Kidney (tissue), 14 donors: ENCODE measurements around the gene TBC1D8. TPM values are rescaled to one million over a fixed set of nuclear protein-coding genes. Genes with fewer than 3 reads are reported as not detected.

ENCODE experiments used
- DNase-seq, 5 donors: peaks; one replicate each; pipeline ENCODE4 v3.0.0-alpha.2; 2013 to 2020
- FAIRE-seq: peaks from 2 replicates; lab custom pipeline; 2012; peaks lifted over from hg19 to GRCh38; lab: Jason Lieb, UNC
- H3K27ac ChIP-seq, 2 donors: one replicate each; pipeline ENCODE4 v1.7.0; 2013; ENCODE audit warnings: low read depth in 2 of 2, low read length in 2 of 2, inconsistent platforms in 1 of 2
- H3K27me3 ChIP-seq: one replicate; pipeline ENCODE4 v1.7.1; 2013; ENCODE audit warnings: low read length, inconsistent platforms; ENCODE audit not compliant: control insufficient read depth, insufficient read depth
- H3K36me3 ChIP-seq, 3 donors: one replicate each; pipeline versions ENCODE4 v1.7.0 to v1.7.1; 2013; ENCODE audit warnings: low read length in 3 of 3, control low read depth in 1 of 3, inconsistent platforms in 1 of 3; ENCODE audit not compliant: insufficient read depth in 3 of 3, control insufficient read depth in 2 of 3
- H3K4me1 ChIP-seq, 3 donors: one replicate each; pipeline versions ENCODE4 v1.7.0 to v1.7.1; 2013; ENCODE audit warnings: low read length in 3 of 3, inconsistent platforms in 1 of 3, low read depth in 1 of 3; ENCODE audit not compliant: control insufficient read depth in 2 of 3, insufficient read depth in 2 of 3
- H3K4me3 ChIP-seq, 3 donors: one replicate each; pipeline versions ENCODE4 v1.7.0 to v1.8.1; 2013; ENCODE audit warnings: low read length in 3 of 3, control low read depth in 1 of 3, inconsistent platforms in 1 of 3
- H3K9ac ChIP-seq, 3 donors: one replicate each; pipeline versions ENCODE4 v1.7.0 to v1.7.1; 2013; ENCODE audit warnings: low read length in 3 of 3, control low read depth in 1 of 3, inconsistent platforms in 1 of 3
- H3K9me3 ChIP-seq, 3 donors: one replicate each; pipeline versions ENCODE4 v1.7.0 to v1.7.1; 2013; ENCODE audit warnings: low read length in 3 of 3, control low read depth in 1 of 3, inconsistent platforms in 1 of 3; ENCODE audit not compliant: control insufficient read depth in 2 of 3, insufficient read depth in 1 of 3
- intact Hi-C: fragments of 100-400 bp; cut with DNase I; formaldehyde crosslinking; loops from one replicate; pipeline ENCODE4 v1.11.1; 2022
- polyA plus RNA-seq: library from polyadenylated mRNA; stranded (reverse); fragments of 350-450 nt; fragmentation: Illumina TruSeq; extraction: RNeasy Lipid Tissue Mini Kit (QIAGEN cat#74804); gene quantifications from one replicate; pipeline ENCODE4 v1.2.3, GENCODE V29; 2014; ENCODE audit warnings: low read depth, low replicate concordance; ENCODE audit not compliant: insufficient read depth
- total RNA-seq: library from RNA; stranded (reverse); fragmentation: NEBNext Ultra II Directional; extraction: Animal tissue kit (Norgen Biotek cat#: 25700); gene quantifications from one replicate; pipeline ENCODE4 v1.2.1, GENCODE V29; 2021
- TF ChIP-seq, protein P1 (sequence below): IDR thresholded peaks from 3 replicates; pipeline ENCODE4 v1.5.1; 2012; ENCODE audit warnings: mild to moderate bottlenecking, moderate library complexity, borderline replicate concordance; ENCODE audit not compliant: insufficient read depth; ENCODE audit errors: extremely low read depth
- donor health status: control.
- donor health status: control.
- donor health status: control.
- donor health status: control.
- donor health status: control.
- donor health status: DM: yes; HTN: yes; CAD: no.
- donor health status: Normal renal cell carcinoma (clear cell type).

The TBC1D8 gene
- total and polyA plus RNA-seq, 2 donors from 2014 or later, result 7.4 to 47.9 TPM

DNA sequence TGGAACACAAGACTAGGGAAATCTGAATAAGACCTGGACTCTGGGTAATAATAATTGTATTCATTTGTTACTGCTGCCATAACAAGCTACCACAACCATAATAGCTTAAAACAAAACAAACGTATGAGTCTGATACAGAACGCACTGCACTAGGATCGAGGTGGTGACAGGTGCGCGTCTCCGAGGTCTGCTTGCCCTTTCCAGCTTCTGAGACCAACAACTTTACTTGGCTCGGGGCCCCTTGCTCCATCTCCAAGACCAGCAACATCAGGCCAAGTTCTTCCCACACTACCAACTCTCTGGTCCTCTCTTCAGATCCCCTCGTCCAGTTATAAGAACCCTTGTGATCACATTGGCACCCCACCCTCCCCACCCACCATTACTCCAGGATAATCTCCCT lies 42.8 kb downstream of the TBC1D8 start:
- Histone ChIP-seq H3K4me1 (peaks cover 4 to 37% (median 18%) of the 10 kb centered on the region in 3 donors), H3K4me3 (no peak overlapping the region), H3K27me3 (no peaks in the 10 kb centered on the region), H3K9me3 (no peaks in the 10 kb centered on the region), H3K36me3 (no peaks in the 10 kb centered on the region), H3K9ac (no peak overlapping the region), H3K27ac (no peak overlapping the region)
- no peak for FAIRE-seq
- TF ChIP-seq, protein P1, sequence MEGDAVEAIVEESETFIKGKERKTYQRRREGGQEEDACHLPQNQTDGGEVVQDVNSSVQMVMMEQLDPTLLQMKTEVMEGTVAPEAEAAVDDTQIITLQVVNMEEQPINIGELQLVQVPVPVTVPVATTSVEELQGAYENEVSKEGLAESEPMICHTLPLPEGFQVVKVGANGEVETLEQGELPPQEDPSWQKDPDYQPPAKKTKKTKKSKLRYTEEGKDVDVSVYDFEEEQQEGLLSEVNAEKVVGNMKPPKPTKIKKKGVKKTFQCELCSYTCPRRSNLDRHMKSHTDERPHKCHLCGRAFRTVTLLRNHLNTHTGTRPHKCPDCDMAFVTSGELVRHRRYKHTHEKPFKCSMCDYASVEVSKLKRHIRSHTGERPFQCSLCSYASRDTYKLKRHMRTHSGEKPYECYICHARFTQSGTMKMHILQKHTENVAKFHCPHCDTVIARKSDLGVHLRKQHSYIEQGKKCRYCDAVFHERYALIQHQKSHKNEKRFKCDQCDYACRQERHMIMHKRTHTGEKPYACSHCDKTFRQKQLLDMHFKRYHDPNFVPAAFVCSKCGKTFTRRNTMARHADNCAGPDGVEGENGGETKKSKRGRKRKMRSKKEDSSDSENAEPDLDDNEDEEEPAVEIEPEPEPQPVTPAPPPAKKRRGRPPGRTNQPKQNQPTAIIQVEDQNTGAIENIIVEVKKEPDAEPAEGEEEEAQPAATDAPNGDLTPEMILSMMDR, result no peak
- intact Hi-C loops, result no loop called here
- DNase-seq, result no peak

DNA sequence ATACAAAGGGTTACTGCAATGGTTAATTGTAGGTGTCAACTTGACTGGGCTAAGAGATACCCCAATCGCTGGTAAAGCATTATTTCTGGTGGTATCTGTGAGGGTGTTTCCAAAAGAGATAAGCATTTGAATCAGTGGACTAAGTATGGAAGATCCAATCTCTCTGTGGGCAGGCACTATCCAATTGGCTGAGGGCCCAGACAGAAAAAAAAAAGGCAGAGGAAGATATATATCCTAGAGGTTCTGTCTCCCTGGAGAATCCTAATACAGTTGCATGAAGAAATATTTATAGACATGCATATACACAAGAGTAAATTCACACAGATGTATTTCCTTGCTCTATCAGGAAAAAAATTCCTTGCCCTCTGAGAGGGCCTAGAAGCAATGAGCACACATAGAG lies 43.9 kb downstream of the TBC1D8 start:
- intact Hi-C loops, result no loop called here
- Histone ChIP-seq H3K27me3 (no peaks in the 10 kb centered on the region), H3K4me1 (peaks cover 0 to 28% (median 14%) of the 10 kb centered on the region in 3 donors), H3K36me3 (no peaks in the 10 kb centered on the region), H3K9me3 (peaks cover 0 to 3% (median 0%) of the 10 kb centered on the region in 3 donors), H3K4me3 (no peak overlapping the region), H3K27ac (no peak overlapping the region), H3K9ac (no peak overlapping the region)
- TF ChIP-seq, protein P1, result no peak
- DNase-seq, result no peak
- no peak for FAIRE-seq

DNA sequence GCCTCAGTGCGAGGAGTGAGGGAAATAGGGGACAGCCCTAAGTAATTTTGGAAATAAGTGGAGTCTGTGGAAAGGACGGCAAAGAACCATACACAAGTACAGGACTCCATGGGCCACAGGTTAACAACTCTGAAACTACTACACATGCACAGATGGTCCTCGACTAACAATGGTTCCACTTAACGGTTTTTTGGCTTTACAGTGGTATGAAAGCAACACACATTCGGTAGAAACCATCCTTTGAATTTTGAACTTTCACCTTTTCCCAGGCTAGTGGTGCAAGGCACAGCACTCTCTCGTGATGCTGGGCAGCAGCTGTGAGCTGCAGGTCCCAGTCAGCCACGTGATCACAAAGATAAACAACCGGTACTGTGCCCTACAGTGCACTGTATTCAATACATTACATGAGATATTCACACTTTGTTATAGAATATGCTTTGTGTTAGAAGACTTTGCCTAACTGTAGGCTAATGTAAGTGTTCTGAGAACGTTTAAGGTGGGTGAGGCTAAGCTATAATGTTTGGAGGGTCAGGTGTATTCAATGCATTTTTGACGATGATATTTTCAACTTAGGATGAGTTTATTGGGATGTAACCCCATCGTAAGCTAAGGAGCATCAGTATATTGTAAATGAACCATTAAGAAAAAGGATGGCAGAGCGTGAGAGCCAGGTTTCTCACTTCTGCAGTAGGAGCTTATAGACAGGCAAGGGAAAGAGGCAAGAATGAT lies 44.6 kb downstream of the TBC1D8 start:
- Histone ChIP-seq H3K36me3 (no peaks in the 10 kb centered on the region), H3K4me1 (peaks cover 0 to 25% (median 14%) of the 10 kb centered on the region in 3 donors), H3K9ac (no peak overlapping the region), H3K27me3 (no peaks in the 10 kb centered on the region), H3K9me3 (peaks cover 0 to 3% (median 0%) of the 10 kb centered on the region in 3 donors), H3K4me3 (no peak overlapping the region), H3K27ac (no peak overlapping the region)
- intact Hi-C loops, result no loop called here
- TF ChIP-seq, protein P1, result no peak
- DNase-seq (peak in 1 of 5 donors; percentile 46), FAIRE-seq (no peak)
